ENCODE measurements around the gene SMOC2. TPM values are rescaled to one million over a fixed set of nuclear protein-coding genes. Genes with fewer than 3 reads are reported as not detected.

The SMOC2 gene
- total RNA-seq, 1 donor from 2014 or later = not detected

DNA sequence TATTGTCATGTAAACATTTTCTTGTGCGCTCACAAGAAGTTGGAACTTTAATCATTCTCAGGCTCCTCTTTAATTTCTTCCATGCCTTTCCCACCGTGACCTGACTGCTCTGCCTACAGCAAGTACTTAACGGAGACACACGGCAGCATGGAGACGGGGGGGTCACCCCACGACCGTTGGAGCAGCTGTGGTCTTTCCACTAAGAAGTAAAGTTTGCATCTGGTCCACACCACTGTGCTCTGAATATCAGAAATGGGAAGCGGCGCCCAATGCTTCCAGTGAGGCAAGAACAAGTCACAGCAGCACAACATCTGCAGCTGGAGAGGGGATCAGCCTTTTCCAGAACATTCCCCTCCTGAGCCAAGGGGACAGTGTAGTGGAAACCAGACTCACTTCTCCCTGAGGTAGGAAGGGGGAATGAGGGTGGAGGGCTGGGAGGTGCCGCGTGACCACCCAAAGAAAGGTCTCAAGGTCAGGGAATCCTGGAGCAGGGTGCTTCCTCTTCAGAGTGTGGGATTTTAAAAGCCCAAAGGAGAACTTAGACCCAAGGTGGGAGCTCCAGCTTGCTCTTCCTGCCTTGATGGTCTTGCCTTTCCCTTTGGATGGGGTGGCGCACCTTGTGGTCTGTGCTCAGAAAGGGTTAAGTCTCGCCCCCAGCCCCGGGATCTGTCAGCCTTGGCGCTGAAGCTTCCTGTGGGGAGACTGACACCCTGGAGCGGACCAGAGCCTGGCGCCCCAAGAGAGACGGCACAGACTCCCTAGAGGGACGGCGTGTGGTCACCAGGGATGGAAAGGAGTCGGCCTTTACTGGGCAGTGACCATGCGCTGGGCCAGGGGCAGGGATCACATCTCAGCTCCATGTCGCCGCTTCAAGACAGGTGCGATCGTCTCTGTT is 25.6 kb upstream of the SMOC2 start:
- H3K27me3 Mint-ChIP-seq (ENCODE audit: unreplicated experiment) = peaks cover 6% of the 10 kb centered on the region
- H3K9me3 Mint-ChIP-seq (ENCODE audit: unreplicated experiment) = no peaks in the 10 kb centered on the region
- no peaks in the 10 kb centered on the region for H3K36me3 Mint-ChIP-seq (ENCODE audit: low read depth, unreplicated experiment)
- no peak for DNase-seq (ENCODE audit: low spot score)
- no peak for TF ChIP-seq CTCF (IDR thresholded peaks at IDR 0.05; ENCODE audit: unreplicated experiment)
- no peak overlapping the region for H3K4me3 Mint-ChIP-seq (ENCODE audit: unreplicated experiment)
- H3K27ac Mint-ChIP-seq (ENCODE audit: unreplicated experiment) = no peak overlapping the region
- H3K4me1 Mint-ChIP-seq (ENCODE audit: unreplicated experiment) = no peaks in the 10 kb centered on the region

GRCh38 chr6:168415993-168416530 is 24.9 kb upstream of the SMOC2 start:
- Mint-ChIP-seq H3K9me3 (ENCODE audit: unreplicated experiment) (no peaks in the 10 kb centered on the region), H3K4me3 (ENCODE audit: unreplicated experiment) (no peak overlapping the region), H3K36me3 (ENCODE audit: low read depth, unreplicated experiment) (no peaks in the 10 kb centered on the region), H3K4me1 (ENCODE audit: unreplicated experiment) (no peaks in the 10 kb centered on the region), H3K27me3 (ENCODE audit: unreplicated experiment) (peaks cover 6% of the 10 kb centered on the region), H3K27ac (ENCODE audit: unreplicated experiment) (no peak overlapping the region)
- DNase-seq (ENCODE audit: low spot score) = no peak
- no peak for TF ChIP-seq CTCF (IDR thresholded peaks at IDR 0.05; ENCODE audit: unreplicated experiment)

DNA sequence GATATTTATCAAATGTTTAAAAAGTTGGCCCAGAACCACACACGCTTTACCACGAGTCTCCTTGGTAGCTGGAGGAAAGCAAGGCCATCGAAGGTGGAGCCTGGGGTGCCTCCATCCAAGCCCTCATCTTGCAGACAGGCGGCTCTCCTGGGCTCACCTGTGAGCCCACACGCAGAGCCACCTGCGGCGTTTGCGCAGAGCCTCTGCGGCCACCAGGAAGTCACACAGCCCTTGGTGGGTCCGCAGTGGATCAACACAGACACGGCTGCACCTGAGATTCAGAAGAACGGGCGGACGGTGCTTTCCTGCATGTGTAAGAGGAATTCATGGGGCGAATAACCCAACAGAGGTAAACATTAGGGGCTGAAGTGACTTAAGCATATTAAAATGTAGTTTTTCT is 24.5 kb upstream of the SMOC2 start:
- TF ChIP-seq CTCF (IDR thresholded peaks at IDR 0.05; ENCODE audit: unreplicated experiment) = no peak
- peaks cover 6% of the 10 kb centered on the region for H3K27me3 Mint-ChIP-seq (ENCODE audit: unreplicated experiment)
- no peak for DNase-seq (ENCODE audit: low spot score)
- no peaks in the 10 kb centered on the region for H3K9me3 Mint-ChIP-seq (ENCODE audit: unreplicated experiment)
- H3K27ac Mint-ChIP-seq (ENCODE audit: unreplicated experiment) = no peak overlapping the region
- no peaks in the 10 kb centered on the region for H3K4me1 Mint-ChIP-seq (ENCODE audit: unreplicated experiment)
- no peaks in the 10 kb centered on the region for H3K36me3 Mint-ChIP-seq (ENCODE audit: low read depth, unreplicated experiment)
- no peak overlapping the region for H3K4me3 Mint-ChIP-seq (ENCODE audit: unreplicated experiment)

- Mint-ChIP-seq H3K27me3 (ENCODE audit: unreplicated experiment) (peaks cover 6% of the 10 kb centered on the region), H3K9me3 (ENCODE audit: unreplicated experiment) (no peaks in the 10 kb centered on the region), H3K4me1 (ENCODE audit: unreplicated experiment) (no peaks in the 10 kb centered on the region), H3K4me3 (ENCODE audit: unreplicated experiment) (no peak overlapping the region), H3K27ac (ENCODE audit: unreplicated experiment) (no peak overlapping the region), H3K36me3 (ENCODE audit: low read depth, unreplicated experiment) (no peaks in the 10 kb centered on the region)
- TF ChIP-seq CTCF (IDR thresholded peaks at IDR 0.05; ENCODE audit: unreplicated experiment) = no peak
- DNase-seq (ENCODE audit: low spot score) = no peak
Observed at GRCh38 chr6:168417191-168417590, 23.8 kb upstream of the SMOC2 start.
